Measurements from ENCODE around the gene LRRC56. TPM values are rescaled to one million over a fixed set of nuclear protein-coding genes. Genes with fewer than 3 reads are reported as not detected.
A peak's percentile ranks its signal among the peaks of the same experiment; 100 is the strongest.

LRRC56 gene
- total and polyA plus RNA-seq, 9 of the 15 experiments (the other 6 are each of a cell fraction or from before 2014, with no cell fraction given) = 0.03 to 4.5 (median 1.0) TPM; not detected in 1

DNA sequence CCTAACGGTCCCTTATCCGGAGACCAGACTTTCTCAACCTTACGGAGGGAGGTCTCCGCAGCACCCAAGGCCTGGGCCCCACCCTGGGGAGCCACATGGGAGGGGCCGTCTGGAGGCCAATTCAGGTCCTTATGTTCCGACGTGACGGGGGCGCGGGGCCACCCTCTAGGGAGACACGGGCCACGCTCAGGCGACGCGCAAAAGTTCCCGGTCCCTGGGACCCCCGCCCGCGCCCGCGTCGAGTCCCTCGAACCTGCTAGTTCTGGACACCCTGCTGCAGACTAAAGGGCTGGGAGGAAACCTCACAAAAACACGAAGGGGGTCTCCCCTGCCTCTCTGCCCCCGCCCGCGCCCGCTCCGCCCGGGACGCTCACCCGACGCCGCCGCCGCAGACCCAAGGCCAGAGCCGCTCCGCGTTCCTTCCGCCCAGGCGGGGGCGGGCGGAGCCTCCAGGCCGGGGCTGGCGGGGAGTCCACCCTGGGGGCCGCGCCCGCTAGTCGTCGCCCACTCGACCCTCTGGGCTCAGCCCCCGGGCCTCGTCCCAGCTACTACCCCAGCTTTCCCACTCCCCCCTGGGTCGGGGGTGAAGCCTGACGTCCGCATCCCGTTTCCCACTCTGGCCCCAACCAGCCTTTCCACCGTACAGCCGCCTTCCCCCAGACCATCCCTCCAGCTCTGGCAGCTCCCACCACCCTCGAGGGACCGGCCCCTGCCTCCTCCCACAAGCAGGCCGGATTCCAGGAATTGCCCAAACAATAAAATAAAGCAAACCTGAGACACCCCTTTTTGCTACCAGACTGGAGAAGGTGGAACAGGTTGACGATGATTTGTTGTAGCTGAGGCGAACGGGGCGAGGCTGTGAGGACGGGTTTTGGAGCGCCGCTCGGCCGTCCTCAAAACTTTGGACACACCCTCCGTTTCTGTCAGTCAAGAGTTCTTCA lies 33.0 kb upstream of the LRRC56 start (continued):
- TF ChIP-seq, protein P1, sequence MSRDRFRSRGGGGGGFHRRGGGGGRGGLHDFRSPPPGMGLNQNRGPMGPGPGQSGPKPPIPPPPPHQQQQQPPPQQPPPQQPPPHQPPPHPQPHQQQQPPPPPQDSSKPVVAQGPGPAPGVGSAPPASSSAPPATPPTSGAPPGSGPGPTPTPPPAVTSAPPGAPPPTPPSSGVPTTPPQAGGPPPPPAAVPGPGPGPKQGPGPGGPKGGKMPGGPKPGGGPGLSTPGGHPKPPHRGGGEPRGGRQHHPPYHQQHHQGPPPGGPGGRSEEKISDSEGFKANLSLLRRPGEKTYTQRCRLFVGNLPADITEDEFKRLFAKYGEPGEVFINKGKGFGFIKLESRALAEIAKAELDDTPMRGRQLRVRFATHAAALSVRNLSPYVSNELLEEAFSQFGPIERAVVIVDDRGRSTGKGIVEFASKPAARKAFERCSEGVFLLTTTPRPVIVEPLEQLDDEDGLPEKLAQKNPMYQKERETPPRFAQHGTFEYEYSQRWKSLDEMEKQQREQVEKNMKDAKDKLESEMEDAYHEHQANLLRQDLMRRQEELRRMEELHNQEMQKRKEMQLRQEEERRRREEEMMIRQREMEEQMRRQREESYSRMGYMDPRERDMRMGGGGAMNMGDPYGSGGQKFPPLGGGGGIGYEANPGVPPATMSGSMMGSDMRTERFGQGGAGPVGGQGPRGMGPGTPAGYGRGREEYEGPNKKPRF (IDR thresholded peaks at IDR 0.05; ENCODE audit: low read depth, low read length) = no peak
- no peak for TF ChIP-seq NFXL1 (CRISPR knock-in tag; IDR thresholded peaks at IDR 0.05)
- peak; percentile 82 for TF ChIP-seq SMAD4 (CRISPR knock-in tag; conservative IDR thresholded peaks at IDR 0.05)
- peak; percentile 50; the same call in 1 of the 2 replicates for TF ChIP-seq DMBX1 (CRISPR knock-in tag; IDR thresholded peaks at IDR 0.05; ENCODE audit: borderline replicate concordance)
- no peak for TF ChIP-seq ZKSCAN3 (CRISPR knock-in tag; IDR thresholded peaks at IDR 0.05)
- TF ChIP-seq NFIC (IDR thresholded peaks at IDR 0.05) = peak; percentile 35; the same call in 1 of the 2 replicates
- peak; percentile 41; the same call in 1 of the 2 replicates for TF ChIP-seq STAT5A (IDR thresholded peaks at IDR 0.05; ENCODE audit: borderline replicate concordance, low read length)
- TF ChIP-seq ZNF165 (CRISPR knock-in tag; IDR thresholded peaks at IDR 0.05; ENCODE audit: borderline replicate concordance) = no peak
- TF ChIP-seq, protein P2, sequence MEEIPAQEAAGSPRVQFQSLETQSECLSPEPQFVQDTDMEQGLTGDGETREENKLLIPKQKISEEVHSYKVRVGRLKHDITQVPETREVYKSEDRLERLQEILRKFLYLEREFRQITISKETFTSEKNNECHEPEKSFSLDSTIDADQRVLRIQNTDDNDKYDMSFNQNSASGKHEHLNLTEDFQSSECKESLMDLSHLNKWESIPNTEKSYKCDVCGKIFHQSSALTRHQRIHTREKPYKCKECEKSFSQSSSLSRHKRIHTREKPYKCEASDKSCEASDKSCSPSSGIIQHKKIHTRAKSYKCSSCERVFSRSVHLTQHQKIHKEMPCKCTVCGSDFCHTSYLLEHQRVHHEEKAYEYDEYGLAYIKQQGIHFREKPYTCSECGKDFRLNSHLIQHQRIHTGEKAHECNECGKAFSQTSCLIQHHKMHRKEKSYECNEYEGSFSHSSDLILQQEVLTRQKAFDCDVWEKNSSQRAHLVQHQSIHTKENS (CRISPR knock-in tag; IDR thresholded peaks at IDR 0.05) = no peak
- TF ChIP-seq, protein P3, sequence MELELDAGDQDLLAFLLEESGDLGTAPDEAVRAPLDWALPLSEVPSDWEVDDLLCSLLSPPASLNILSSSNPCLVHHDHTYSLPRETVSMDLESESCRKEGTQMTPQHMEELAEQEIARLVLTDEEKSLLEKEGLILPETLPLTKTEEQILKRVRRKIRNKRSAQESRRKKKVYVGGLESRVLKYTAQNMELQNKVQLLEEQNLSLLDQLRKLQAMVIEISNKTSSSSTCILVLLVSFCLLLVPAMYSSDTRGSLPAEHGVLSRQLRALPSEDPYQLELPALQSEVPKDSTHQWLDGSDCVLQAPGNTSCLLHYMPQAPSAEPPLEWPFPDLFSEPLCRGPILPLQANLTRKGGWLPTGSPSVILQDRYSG (tag; conservative IDR thresholded peaks at IDR 0.05; ENCODE audit: low read depth) = no peak
- no peak for TF ChIP-seq DNMT1 (IDR thresholded peaks at IDR 0.05)
- no peak for TF ChIP-seq CBFA2T2 (conservative IDR thresholded peaks at IDR 0.05)
- TF ChIP-seq, protein P4, sequence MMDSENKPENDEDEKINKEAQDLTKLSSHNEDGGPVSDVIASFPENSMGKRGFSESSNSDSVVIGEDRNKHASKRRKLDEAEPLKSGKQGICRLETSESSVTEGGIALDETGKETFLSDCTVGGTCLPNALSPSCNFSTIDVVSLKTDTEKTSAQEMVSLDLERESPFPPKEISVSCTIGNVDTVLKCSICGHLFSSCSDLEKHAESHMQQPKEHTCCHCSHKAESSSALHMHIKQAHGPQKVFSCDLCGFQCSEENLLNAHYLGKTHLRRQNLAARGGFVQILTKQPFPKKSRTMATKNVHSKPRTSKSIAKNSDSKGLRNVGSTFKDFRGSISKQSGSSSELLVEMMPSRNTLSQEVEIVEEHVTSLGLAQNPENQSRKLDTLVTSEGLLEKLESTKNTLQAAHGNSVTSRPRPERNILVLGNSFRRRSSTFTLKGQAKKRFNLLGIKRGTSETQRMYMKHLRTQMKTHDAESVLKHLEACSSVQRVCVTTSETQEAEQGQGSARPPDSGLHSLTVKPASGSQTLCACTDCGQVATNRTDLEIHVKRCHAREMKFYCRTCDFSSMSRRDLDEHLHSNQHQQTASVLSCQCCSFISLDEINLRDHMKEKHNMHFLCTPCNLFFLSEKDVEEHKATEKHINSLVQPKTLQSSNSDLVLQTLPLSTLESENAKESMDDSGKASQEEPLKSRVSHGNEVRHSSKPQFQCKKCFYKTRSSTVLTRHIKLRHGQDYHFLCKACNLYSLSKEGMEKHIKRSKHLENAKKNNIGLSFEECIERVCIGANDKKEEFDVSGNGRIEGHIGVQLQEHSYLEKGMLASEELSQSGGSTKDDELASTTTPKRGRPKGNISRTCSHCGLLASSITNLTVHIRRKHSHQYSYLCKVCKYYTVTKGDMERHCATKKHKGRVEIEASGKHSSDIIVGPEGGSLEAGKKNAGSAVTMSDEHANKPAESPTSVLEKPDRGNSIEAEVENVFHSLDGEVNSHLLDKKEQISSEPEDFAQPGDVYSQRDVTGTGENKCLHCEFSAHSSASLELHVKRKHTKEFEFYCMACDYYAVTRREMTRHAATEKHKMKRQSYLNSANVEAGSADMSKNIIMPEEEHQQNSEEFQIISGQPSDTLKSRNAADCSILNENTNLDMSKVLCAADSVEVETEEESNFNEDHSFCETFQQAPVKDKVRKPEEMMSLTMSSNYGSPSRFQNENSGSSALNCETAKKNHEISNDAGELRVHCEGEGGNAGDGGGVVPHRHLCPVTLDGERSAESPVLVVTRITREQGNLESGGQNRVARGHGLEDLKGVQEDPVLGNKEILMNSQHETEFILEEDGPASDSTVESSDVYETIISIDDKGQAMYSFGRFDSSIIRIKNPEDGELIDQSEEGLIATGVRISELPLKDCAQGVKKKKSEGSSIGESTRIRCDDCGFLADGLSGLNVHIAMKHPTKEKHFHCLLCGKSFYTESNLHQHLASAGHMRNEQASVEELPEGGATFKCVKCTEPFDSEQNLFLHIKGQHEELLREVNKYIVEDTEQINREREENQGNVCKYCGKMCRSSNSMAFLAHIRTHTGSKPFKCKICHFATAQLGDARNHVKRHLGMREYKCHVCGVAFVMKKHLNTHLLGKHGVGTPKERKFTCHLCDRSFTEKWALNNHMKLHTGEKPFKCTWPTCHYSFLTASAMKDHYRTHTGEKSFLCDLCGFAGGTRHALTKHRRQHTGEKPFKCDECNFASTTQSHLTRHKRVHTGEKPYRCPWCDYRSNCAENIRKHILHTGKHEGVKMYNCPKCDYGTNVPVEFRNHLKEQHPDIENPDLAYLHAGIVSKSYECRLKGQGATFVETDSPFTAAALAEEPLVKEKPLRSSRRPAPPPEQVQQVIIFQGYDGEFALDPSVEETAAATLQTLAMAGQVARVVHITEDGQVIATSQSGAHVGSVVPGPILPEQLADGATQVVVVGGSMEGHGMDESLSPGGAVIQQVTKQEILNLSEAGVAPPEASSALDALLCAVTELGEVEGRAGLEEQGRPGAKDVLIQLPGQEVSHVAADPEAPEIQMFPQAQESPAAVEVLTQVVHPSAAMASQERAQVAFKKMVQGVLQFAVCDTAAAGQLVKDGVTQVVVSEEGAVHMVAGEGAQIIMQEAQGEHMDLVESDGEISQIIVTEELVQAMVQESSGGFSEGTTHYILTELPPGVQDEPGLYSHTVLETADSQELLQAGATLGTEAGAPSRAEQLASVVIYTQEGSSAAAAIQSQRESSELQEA (IDR thresholded peaks at IDR 0.05; ENCODE audit: low read depth) = no peak
- TF ChIP-seq MAFG (tag; conservative IDR thresholded peaks at IDR 0.05) = no peak
- no peak for TF ChIP-seq ZNF384 (IDR thresholded peaks at IDR 0.05; ENCODE audit: low read depth, low read length)
